Measurements from ENCODE around the gene DPPA3. TPM values are rescaled to one million over a fixed set of nuclear protein-coding genes. Genes with fewer than 3 reads are reported as not detected.

Gene DPPA3
- total RNA-seq, 1 donor = not detected

GRCh38 chr12:7747246-7747645 lies 36.0 kb downstream of the DPPA3 start, which contains the start of gene CLEC4C:
Gene CLEC4C, minus strand, starts transcription at chr12:7747375. Its CDS starts 27 bp downstream, at chr12:7747348.
- Histone ChIP-seq H3K4me1 (ENCODE audit: insufficient read depth, low read length) (no peaks in the 10 kb centered on the region), H3K79me2 (ENCODE audit: insufficient read depth, low read length) (no peaks in the 10 kb centered on the region), H3K27ac (ENCODE audit: low read depth, low read length) (no peak within 1 kb of the TSS), H4K20me1 (ENCODE audit: insufficient read depth, low read length) (no peaks in the 10 kb centered on the region), H3K9me3 (ENCODE audit: low read depth, low read length) (no peaks in the 10 kb centered on the region), H2AFZ (ENCODE audit: low read length) (no peak within 1 kb of the TSS), H3K4me2 (ENCODE audit: insufficient read depth, low read length) (no peak within 1 kb of the TSS), H3K36me3 (ENCODE audit: insufficient read depth, low read length) (no peaks in the 10 kb centered on the region), H3K4me3 (ENCODE audit: insufficient read depth, low read length) (no peak within 1 kb of the TSS), H3K27me3 (ENCODE audit: insufficient read depth, low read length) (no peaks in the 10 kb centered on the region)
- TF ChIP-seq CTCF (IDR thresholded peaks at IDR 0.05; ENCODE audit: extremely low read depth, low read depth, low read length) = no peak
- DNase-seq (ENCODE audit: insufficient read length, low spot score, missing footprints) = no peak

GRCh38 chr12:7748852-7749251 lies 37.6 kb downstream of the DPPA3 start:
- H3K27ac ChIP-seq (ENCODE audit: low read depth, low read length) = no peak overlapping the region
- no peak overlapping the region for H3K4me2 ChIP-seq (ENCODE audit: insufficient read depth, low read length)
- H3K27me3 ChIP-seq (ENCODE audit: insufficient read depth, low read length) = no peaks in the 10 kb centered on the region
- no peaks in the 10 kb centered on the region for H3K4me1 ChIP-seq (ENCODE audit: insufficient read depth, low read length)
- no peaks in the 10 kb centered on the region for H3K79me2 ChIP-seq (ENCODE audit: insufficient read depth, low read length)
- H3K36me3 ChIP-seq (ENCODE audit: insufficient read depth, low read length) = no peaks in the 10 kb centered on the region
- no peak overlapping the region for H2AFZ ChIP-seq (ENCODE audit: low read length)
- no peak overlapping the region for H3K4me3 ChIP-seq (ENCODE audit: insufficient read depth, low read length)
- no peaks in the 10 kb centered on the region for H3K9me3 ChIP-seq (ENCODE audit: low read depth, low read length)
- no peaks in the 10 kb centered on the region for H4K20me1 ChIP-seq (ENCODE audit: insufficient read depth, low read length)
- DNase-seq (ENCODE audit: insufficient read length, low spot score, missing footprints) = peak; percentile 45
- TF ChIP-seq CTCF (IDR thresholded peaks at IDR 0.05; ENCODE audit: extremely low read depth, low read depth, low read length) = no peak

- H3K4me1 ChIP-seq (ENCODE audit: insufficient read depth, low read length) = no peaks in the 10 kb centered on the region
- H3K27ac ChIP-seq (ENCODE audit: low read depth, low read length) = no peak overlapping the region
- H2AFZ ChIP-seq (ENCODE audit: low read length) = no peak overlapping the region
- H3K4me3 ChIP-seq (ENCODE audit: insufficient read depth, low read length) = no peak overlapping the region
- no peaks in the 10 kb centered on the region for H3K9me3 ChIP-seq (ENCODE audit: low read depth, low read length)
- H3K4me2 ChIP-seq (ENCODE audit: insufficient read depth, low read length) = no peak overlapping the region
- no peaks in the 10 kb centered on the region for H3K27me3 ChIP-seq (ENCODE audit: insufficient read depth, low read length)
- H3K79me2 ChIP-seq (ENCODE audit: insufficient read depth, low read length) = no peaks in the 10 kb centered on the region
- no peak for DNase-seq (ENCODE audit: insufficient read length, low spot score, missing footprints)
- TF ChIP-seq CTCF (IDR thresholded peaks at IDR 0.05; ENCODE audit: extremely low read depth, low read depth, low read length) = no peak
- H3K36me3 ChIP-seq (ENCODE audit: insufficient read depth, low read length) = no peaks in the 10 kb centered on the region
- no peaks in the 10 kb centered on the region for H4K20me1 ChIP-seq (ENCODE audit: insufficient read depth, low read length)
Measured at GRCh38 chr12:7749442-7749841, 38.2 kb downstream of the DPPA3 start.

DNA sequence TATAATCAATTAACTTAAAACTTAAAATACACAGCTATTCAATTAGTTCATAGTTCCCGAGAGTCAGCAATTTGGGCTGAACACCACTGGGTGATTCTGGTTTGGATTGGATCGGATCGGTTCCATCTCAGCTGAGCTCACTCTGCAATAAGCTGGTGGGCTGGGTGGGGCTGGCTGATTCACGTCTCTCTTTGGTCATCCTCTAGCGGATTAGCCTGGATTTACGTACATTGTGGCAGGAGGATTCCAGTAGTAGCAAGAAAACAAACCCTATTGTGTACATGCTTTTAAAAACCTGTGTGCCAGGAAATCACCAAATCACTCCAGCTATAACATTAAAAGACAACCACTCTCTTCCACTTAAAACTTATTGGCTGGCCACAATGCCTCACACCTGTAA lies 39.1 kb downstream of the DPPA3 start:
- no peak overlapping the region for H3K27ac ChIP-seq (ENCODE audit: low read depth, low read length)
- H3K4me1 ChIP-seq (ENCODE audit: insufficient read depth, low read length) = no peaks in the 10 kb centered on the region
- H3K79me2 ChIP-seq (ENCODE audit: insufficient read depth, low read length) = no peaks in the 10 kb centered on the region
- no peak for DNase-seq (ENCODE audit: insufficient read length, low spot score, missing footprints)
- no peak for TF ChIP-seq CTCF (IDR thresholded peaks at IDR 0.05; ENCODE audit: extremely low read depth, low read depth, low read length)
- H2AFZ ChIP-seq (ENCODE audit: low read length) = no peak overlapping the region
- H3K9me3 ChIP-seq (ENCODE audit: low read depth, low read length) = no peaks in the 10 kb centered on the region
- no peaks in the 10 kb centered on the region for H3K36me3 ChIP-seq (ENCODE audit: insufficient read depth, low read length)
- H3K4me2 ChIP-seq (ENCODE audit: insufficient read depth, low read length) = no peak overlapping the region
- no peaks in the 10 kb centered on the region for H4K20me1 ChIP-seq (ENCODE audit: insufficient read depth, low read length)
- no peak overlapping the region for H3K4me3 ChIP-seq (ENCODE audit: insufficient read depth, low read length)
- no peaks in the 10 kb centered on the region for H3K27me3 ChIP-seq (ENCODE audit: insufficient read depth, low read length)
